ENCODE results near the gene SUPT6H.

Gene SUPT6H

DNA sequence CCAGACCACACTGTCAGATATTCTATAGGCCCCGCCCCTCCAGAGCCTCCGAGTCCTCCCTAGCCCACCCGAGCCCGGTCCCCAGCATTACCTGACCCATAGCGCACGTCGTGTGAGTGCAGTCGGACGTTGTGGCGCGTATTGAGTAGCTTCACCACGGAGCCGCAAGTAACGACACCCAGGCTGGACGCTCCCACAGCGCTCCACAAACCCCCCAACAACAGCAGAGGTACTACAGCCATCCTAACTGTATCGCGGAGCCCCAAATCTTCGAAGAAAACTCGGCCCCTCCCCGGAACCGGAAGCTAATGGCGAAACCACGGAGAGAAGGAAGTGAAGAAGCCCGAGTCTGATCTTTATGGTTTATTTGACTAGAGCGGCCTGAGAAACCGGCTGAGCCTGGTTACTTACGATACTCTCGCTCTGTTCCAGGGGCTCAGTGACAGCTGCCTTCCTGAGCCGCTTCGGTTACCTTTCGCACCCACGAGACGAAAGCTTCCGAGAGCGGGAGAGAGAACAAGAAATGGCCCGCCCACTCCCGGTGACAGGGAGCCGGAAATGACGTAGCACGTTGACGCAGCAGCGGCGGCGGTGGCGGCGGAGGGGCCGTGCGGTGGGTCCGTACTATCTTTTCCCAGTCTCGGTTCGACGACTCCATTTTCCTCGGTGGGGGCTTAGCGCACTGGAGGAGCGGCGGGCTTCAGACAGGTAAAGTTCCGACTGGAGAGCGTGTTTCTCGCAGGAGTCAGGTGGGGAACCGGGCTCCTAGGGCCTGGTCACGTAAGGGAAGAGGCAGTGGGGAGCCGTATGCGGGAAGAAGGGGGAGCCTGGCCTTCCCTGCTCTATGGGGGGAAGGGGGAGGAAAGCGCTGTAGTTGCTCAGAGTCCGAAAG, at the start of gene SUPT6H, which contains the start of gene SDF2:
TSS of gene SUPT6H (plus strand) at position 571 of the 892 bp plus-strand sequence. CDS start 11,197 bp downstream, outside the sequence.
TSS of gene SDF2 (minus strand) at position 272 of the 892 bp plus-strand sequence. CDS start at position 242, 30 bp downstream.
- TF ChIP-seq, protein P1, sequence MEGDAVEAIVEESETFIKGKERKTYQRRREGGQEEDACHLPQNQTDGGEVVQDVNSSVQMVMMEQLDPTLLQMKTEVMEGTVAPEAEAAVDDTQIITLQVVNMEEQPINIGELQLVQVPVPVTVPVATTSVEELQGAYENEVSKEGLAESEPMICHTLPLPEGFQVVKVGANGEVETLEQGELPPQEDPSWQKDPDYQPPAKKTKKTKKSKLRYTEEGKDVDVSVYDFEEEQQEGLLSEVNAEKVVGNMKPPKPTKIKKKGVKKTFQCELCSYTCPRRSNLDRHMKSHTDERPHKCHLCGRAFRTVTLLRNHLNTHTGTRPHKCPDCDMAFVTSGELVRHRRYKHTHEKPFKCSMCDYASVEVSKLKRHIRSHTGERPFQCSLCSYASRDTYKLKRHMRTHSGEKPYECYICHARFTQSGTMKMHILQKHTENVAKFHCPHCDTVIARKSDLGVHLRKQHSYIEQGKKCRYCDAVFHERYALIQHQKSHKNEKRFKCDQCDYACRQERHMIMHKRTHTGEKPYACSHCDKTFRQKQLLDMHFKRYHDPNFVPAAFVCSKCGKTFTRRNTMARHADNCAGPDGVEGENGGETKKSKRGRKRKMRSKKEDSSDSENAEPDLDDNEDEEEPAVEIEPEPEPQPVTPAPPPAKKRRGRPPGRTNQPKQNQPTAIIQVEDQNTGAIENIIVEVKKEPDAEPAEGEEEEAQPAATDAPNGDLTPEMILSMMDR (IDR thresholded peaks at IDR 0.05; ENCODE audit: control insufficient read depth, insufficient read depth, low read depth, low read length, missing control alignments): no peak
- DNase-seq (ENCODE audit: low read depth): no peak
- peak within 1 kb of the TSS; percentile 72 for H3K4me3 ChIP-seq (ENCODE audit: control insufficient read depth, low read depth, low read length)

- no peak overlapping the region for H3K4me3 ChIP-seq (ENCODE audit: control insufficient read depth, low read depth, low read length)
- no peak for DNase-seq (ENCODE audit: low read depth)
- TF ChIP-seq, protein P1 (IDR thresholded peaks at IDR 0.05; ENCODE audit: control insufficient read depth, insufficient read depth, low read depth, low read length, missing control alignments): no peak
Observed at GRCh38 chr17:28612531-28612930, 49.5 kb upstream of the SUPT6H start.

- DNase-seq (ENCODE audit: low read depth): no peak
- TF ChIP-seq, protein P1 (IDR thresholded peaks at IDR 0.05; ENCODE audit: control insufficient read depth, insufficient read depth, low read depth, low read length, missing control alignments): peak; percentile 75
- no peak overlapping the region for H3K4me3 ChIP-seq (ENCODE audit: control insufficient read depth, low read depth, low read length)
Observed at GRCh38 chr17:28612936-28613872, 48.8 kb upstream of the SUPT6H start.

- H3K4me3 ChIP-seq (ENCODE audit: control insufficient read depth, low read depth, low read length): no peak within 1 kb of the TSS
- TF ChIP-seq, protein P1 (IDR thresholded peaks at IDR 0.05; ENCODE audit: control insufficient read depth, insufficient read depth, low read depth, low read length, missing control alignments): no peak
- no peak for DNase-seq (ENCODE audit: low read depth)
Observed at GRCh38 chr17:28613931-28614381, 48.0 kb upstream of the SUPT6H start, which contains the start of gene RSKR. TSS of gene RSKR (minus strand) at chr17:28614185. CDS start at chr17:28614161, 24 bp downstream.

DNA sequence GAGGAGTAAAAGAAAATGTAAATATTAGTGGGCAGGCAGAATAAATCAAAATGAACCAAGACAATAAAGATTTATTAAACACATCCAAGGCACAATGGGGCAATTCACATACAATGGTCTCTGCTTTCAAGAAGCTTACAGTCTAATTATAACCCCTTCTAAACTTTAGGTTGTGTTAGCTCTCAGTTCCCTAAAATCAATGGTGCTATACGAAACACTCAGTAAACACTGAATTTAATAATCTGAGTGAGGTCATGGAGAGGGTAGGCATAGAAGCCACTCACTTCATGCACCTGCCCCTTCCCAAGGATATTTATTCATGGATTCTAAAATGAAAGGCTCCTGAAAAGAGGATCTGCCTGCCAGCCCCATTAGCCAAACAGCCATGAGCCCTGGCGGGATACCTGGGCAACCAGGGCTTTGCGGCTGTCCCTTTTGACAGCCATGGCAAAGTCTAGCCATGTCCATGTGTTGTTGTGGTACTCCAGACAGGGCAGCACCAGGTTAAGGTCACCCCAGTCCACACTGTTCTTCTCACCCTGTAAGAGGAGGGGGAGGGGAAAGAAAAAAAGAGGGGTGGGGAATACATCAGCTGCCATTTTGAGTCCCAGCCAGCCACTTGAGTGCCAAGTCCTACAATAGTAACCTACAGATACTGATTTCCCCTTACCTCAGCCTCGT, 46.6 kb upstream of the SUPT6H start:
- TF ChIP-seq, protein P1 (IDR thresholded peaks at IDR 0.05; ENCODE audit: control insufficient read depth, insufficient read depth, low read depth, low read length, missing control alignments): no peak
- no peak for DNase-seq (ENCODE audit: low read depth)
- no peak overlapping the region for H3K4me3 ChIP-seq (ENCODE audit: control insufficient read depth, low read depth, low read length)
